Measurements from ENCODE around the gene TRIM75. TPM values are rescaled to one million over a fixed set of nuclear protein-coding genes. Genes with fewer than 3 reads are reported as not detected.

TRIM75 gene
- total RNA-seq, 2 experiments from 2014 or later, result not detected

DNA sequence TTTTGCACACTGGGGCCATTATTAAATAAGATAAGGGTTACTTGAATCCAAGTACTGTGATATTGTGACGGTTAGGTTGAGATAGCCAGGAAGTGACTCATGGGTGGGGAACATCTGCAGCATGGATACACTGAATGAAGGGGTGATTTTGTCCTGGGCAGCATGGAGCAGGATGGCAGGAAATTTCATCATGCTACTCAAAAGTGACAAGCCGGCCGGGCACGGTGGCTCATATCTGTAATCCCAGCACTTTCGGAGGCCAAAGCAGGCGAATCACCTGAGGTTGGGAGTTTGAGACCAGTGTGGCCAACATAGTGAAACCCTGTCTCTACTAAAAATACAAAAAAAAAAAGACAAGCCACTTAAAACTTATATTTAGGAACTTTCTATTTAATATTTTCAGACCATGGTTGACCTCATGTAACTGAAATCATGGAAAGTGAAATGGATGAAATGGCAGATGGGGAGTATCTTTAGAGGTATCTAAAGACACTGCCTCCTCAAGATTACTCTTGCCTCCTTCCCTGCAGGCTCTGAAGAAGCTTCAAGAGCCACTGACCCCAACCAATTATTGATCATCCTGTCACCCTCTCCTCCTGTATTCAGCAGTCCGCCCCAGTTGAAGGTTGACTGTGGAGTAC is 25.8 kb upstream of the TRIM75 start:
- DNase-seq (no peak), ATAC-seq (no peak)
- Mint-ChIP-seq H3K27ac (no peak overlapping the region), H3K9me3 (no peaks in the 10 kb centered on the region), H3K4me3 (no peak overlapping the region), H3K4me1 (ENCODE audit: low read depth) (no peaks in the 10 kb centered on the region), H3K27me3 (peaks cover 3% of the 10 kb centered on the region), H3K36me3 (ENCODE audit: low read depth) (no peaks in the 10 kb centered on the region)
- TF ChIP-seq, protein P1, sequence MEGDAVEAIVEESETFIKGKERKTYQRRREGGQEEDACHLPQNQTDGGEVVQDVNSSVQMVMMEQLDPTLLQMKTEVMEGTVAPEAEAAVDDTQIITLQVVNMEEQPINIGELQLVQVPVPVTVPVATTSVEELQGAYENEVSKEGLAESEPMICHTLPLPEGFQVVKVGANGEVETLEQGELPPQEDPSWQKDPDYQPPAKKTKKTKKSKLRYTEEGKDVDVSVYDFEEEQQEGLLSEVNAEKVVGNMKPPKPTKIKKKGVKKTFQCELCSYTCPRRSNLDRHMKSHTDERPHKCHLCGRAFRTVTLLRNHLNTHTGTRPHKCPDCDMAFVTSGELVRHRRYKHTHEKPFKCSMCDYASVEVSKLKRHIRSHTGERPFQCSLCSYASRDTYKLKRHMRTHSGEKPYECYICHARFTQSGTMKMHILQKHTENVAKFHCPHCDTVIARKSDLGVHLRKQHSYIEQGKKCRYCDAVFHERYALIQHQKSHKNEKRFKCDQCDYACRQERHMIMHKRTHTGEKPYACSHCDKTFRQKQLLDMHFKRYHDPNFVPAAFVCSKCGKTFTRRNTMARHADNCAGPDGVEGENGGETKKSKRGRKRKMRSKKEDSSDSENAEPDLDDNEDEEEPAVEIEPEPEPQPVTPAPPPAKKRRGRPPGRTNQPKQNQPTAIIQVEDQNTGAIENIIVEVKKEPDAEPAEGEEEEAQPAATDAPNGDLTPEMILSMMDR (IDR thresholded peaks at IDR 0.05), result no peak
- ChIA-PET CTCF (no interaction called here), POLR2A (no interaction called here)
- intact Hi-C loops (cut with micrococcal nuclease), result no loop called here

GRCh38 chr4:165031436-165032211 is 22.0 kb upstream of the TRIM75 start, which contains the start of gene TRIM60:
Gene TRIM60 (plus strand): TSS chr4:165031999. CDS start chr4:165040073, 8,074 bp downstream.
- ChIA-PET POLR2A (no interaction called here), CTCF (no interaction called here)
- DNase-seq, result no peak
- no peak for ATAC-seq
- no peaks in the 10 kb centered on the region for H3K9me3 Mint-ChIP-seq
- TF ChIP-seq, protein P1 (IDR thresholded peaks at IDR 0.05), result no peak
- no peak within 1 kb of the TSS for H3K4me3 Mint-ChIP-seq
- H3K27me3 Mint-ChIP-seq, result peaks cover 3% of the 10 kb centered on the region
- no peaks in the 10 kb centered on the region for H3K36me3 Mint-ChIP-seq (ENCODE audit: low read depth)
- no peaks in the 10 kb centered on the region for H3K4me1 Mint-ChIP-seq (ENCODE audit: low read depth)
- intact Hi-C loops (cut with micrococcal nuclease), result no loop called here
- no peak within 1 kb of the TSS for H3K27ac Mint-ChIP-seq

- POLR2A ChIA-PET, result no interaction called here
- no peak overlapping the region for H3K4me3 Mint-ChIP-seq
- no peak overlapping the region for H3K27ac Mint-ChIP-seq
These were observed 5.5 kb upstream of the TRIM75 start for GRCh38 chr4:165048170-165048569.

GRCh38 chr4:165052627-165053026 is 1.0 kb upstream of the TRIM75 start:
- H3K4me1 Mint-ChIP-seq (ENCODE audit: low read depth), result no peaks in the 10 kb centered on the region

More at GRCh38 chr4:165048170-165048569, 5.5 kb upstream of the TRIM75 start:
- TF ChIP-seq, protein P1 (IDR thresholded peaks at IDR 0.05), result no peak
- ATAC-seq, result no peak
- CTCF ChIA-PET, result no interaction called here
- H3K36me3 Mint-ChIP-seq (ENCODE audit: low read depth), result no peaks in the 10 kb centered on the region
- H3K27me3 Mint-ChIP-seq, result peaks cover 2% of the 10 kb centered on the region
- intact Hi-C loops (cut with micrococcal nuclease), result no loop called here
- no peaks in the 10 kb centered on the region for H3K9me3 Mint-ChIP-seq
- no peaks in the 10 kb centered on the region for H3K4me1 Mint-ChIP-seq (ENCODE audit: low read depth)
- no peak for DNase-seq

More at GRCh38 chr4:165052627-165053026, 1.0 kb upstream of the TRIM75 start:
- Mint-ChIP-seq H3K27me3 (no peaks in the 10 kb centered on the region), H3K36me3 (ENCODE audit: low read depth) (no peaks in the 10 kb centered on the region), H3K9me3 (no peaks in the 10 kb centered on the region), H3K27ac (no peak overlapping the region), H3K4me3 (no peak overlapping the region)
- ATAC-seq (no peak), DNase-seq (no peak)
- intact Hi-C loops (cut with micrococcal nuclease), result no loop called here
- ChIA-PET CTCF (no interaction called here), POLR2A (no interaction called here)
- TF ChIP-seq, protein P1 (IDR thresholded peaks at IDR 0.05), result no peak
